Muscle layer of duodenum (tissue), 2 donors: ENCODE results near the gene DCLK1.

Experiments
- H3K27ac ChIP-seq: one replicate; pipeline ENCODE4 v1.7.0; 2013; ENCODE audit warnings: mild to moderate bottlenecking, low read length
- H3K27me3 ChIP-seq: one replicate; pipeline ENCODE4 v1.7.0; 2013; ENCODE audit warnings: low read depth, mild to moderate bottlenecking, control low read depth, low read length
- H3K36me3 ChIP-seq, 2 donors: one replicate each; pipeline ENCODE4 v1.7.0; 2013; ENCODE audit warnings: low read length in 2 of 2, control low read depth in 1 of 2, mild to moderate bottlenecking in 1 of 2; ENCODE audit not compliant: insufficient read depth in 2 of 2, control insufficient read depth in 1 of 2
- H3K4me1 ChIP-seq, 2 donors: one replicate each; pipeline ENCODE4 v1.7.0; 2013; ENCODE audit warnings: low read length in 2 of 2, mild to moderate bottlenecking in 2 of 2, control low read depth in 1 of 2, moderate library complexity in 1 of 2; ENCODE audit not compliant: insufficient read depth in 2 of 2, control insufficient read depth in 1 of 2
- H3K4me3 ChIP-seq, 2 donors: one replicate each; pipeline ENCODE4 v1.7.0; 2013; ENCODE audit warnings: low read length in 2 of 2, low read depth in 1 of 2, mild to moderate bottlenecking in 1 of 2
- H3K9me3 ChIP-seq, 2 donors: one replicate each; pipeline ENCODE4 v1.7.0; 2013; ENCODE audit warnings: low read length in 2 of 2, control low read depth in 1 of 2, mild to moderate bottlenecking in 1 of 2; ENCODE audit not compliant: control insufficient read depth in 1 of 2
- donor health status: healthy.

DCLK1 gene

GRCh38 chr13:35769812-35770211 lies 361.4 kb downstream of the DCLK1 start:
- H3K27ac ChIP-seq, result no peak overlapping the region
- H3K27me3 ChIP-seq, result no peaks in the 10 kb centered on the region
- no peaks in the 10 kb centered on the region for H3K36me3 ChIP-seq
- no peaks in the 10 kb centered on the region for H3K9me3 ChIP-seq
- no peaks in the 10 kb centered on the region for H3K4me1 ChIP-seq
- no peak overlapping the region for H3K4me3 ChIP-seq

GRCh38 chr13:35768551-35768950 lies 362.6 kb downstream of the DCLK1 start:
- no peaks in the 10 kb centered on the region for H3K27me3 ChIP-seq
- H3K27ac ChIP-seq, result no peak overlapping the region
- no peaks in the 10 kb centered on the region for H3K36me3 ChIP-seq
- H3K4me1 ChIP-seq, result no peaks in the 10 kb centered on the region
- H3K4me3 ChIP-seq, result no peak overlapping the region
- H3K9me3 ChIP-seq, result no peaks in the 10 kb centered on the region

GRCh38 chr13:35768073-35768472 lies 363.1 kb downstream of the DCLK1 start:
- Histone ChIP-seq H3K27ac (no peak overlapping the region), H3K4me3 (no peak overlapping the region), H3K36me3 (no peaks in the 10 kb centered on the region), H3K4me1 (no peaks in the 10 kb centered on the region), H3K9me3 (no peaks in the 10 kb centered on the region), H3K27me3 (no peaks in the 10 kb centered on the region)

- no peaks in the 10 kb centered on the region for H3K4me1 ChIP-seq
- no peak overlapping the region for H3K27ac ChIP-seq
- H3K27me3 ChIP-seq, result no peaks in the 10 kb centered on the region
- no peak overlapping the region for H3K4me3 ChIP-seq
- H3K9me3 ChIP-seq, result no peaks in the 10 kb centered on the region
- H3K36me3 ChIP-seq, result no peaks in the 10 kb centered on the region
Measured at GRCh38 chr13:35767256-35767976, 363.8 kb downstream of the DCLK1 start.

- Histone ChIP-seq H3K9me3 (no peaks in the 10 kb centered on the region), H3K27me3 (no peaks in the 10 kb centered on the region), H3K4me1 (no peaks in the 10 kb centered on the region), H3K4me3 (no peak overlapping the region), H3K27ac (no peak overlapping the region), H3K36me3 (no peaks in the 10 kb centered on the region)
Measured at GRCh38 chr13:35766663-35767062, 364.5 kb downstream of the DCLK1 start.

GRCh38 chr13:35765941-35766340 lies 365.2 kb downstream of the DCLK1 start:
- no peaks in the 10 kb centered on the region for H3K36me3 ChIP-seq
- no peaks in the 10 kb centered on the region for H3K27me3 ChIP-seq
- H3K9me3 ChIP-seq, result no peaks in the 10 kb centered on the region
- H3K4me1 ChIP-seq, result no peaks in the 10 kb centered on the region
- H3K27ac ChIP-seq, result no peak overlapping the region
- no peak overlapping the region for H3K4me3 ChIP-seq

- no peaks in the 10 kb centered on the region for H3K27me3 ChIP-seq
- no peaks in the 10 kb centered on the region for H3K36me3 ChIP-seq
- H3K4me3 ChIP-seq, result no peak overlapping the region
- H3K4me1 ChIP-seq, result no peaks in the 10 kb centered on the region
- H3K27ac ChIP-seq, result no peak overlapping the region
- H3K9me3 ChIP-seq, result no peaks in the 10 kb centered on the region
Measured at GRCh38 chr13:35765366-35765765, 365.8 kb downstream of the DCLK1 start.

GRCh38 chr13:35764326-35765015 lies 366.7 kb downstream of the DCLK1 start:
- H3K4me3 ChIP-seq, result no peak overlapping the region
- no peaks in the 10 kb centered on the region for H3K36me3 ChIP-seq
- H3K4me1 ChIP-seq, result no peaks in the 10 kb centered on the region
- H3K27me3 ChIP-seq, result no peaks in the 10 kb centered on the region
- no peaks in the 10 kb centered on the region for H3K9me3 ChIP-seq
- H3K27ac ChIP-seq, result no peak overlapping the region

GRCh38 chr13:35763782-35764123 lies 367.4 kb downstream of the DCLK1 start:
- Histone ChIP-seq H3K27me3 (no peaks in the 10 kb centered on the region), H3K27ac (no peak overlapping the region), H3K4me3 (no peak overlapping the region), H3K4me1 (no peaks in the 10 kb centered on the region), H3K9me3 (no peaks in the 10 kb centered on the region), H3K36me3 (no peaks in the 10 kb centered on the region)

- Histone ChIP-seq H3K4me1 (no peaks in the 10 kb centered on the region), H3K9me3 (no peaks in the 10 kb centered on the region), H3K27me3 (no peaks in the 10 kb centered on the region), H3K27ac (no peak overlapping the region), H3K36me3 (no peaks in the 10 kb centered on the region), H3K4me3 (no peak overlapping the region)
Measured at GRCh38 chr13:35763060-35763781, 368.0 kb downstream of the DCLK1 start.

GRCh38 chr13:35761440-35762252 lies 369.5 kb downstream of the DCLK1 start:
- H3K36me3 ChIP-seq, result no peaks in the 10 kb centered on the region
- no peak overlapping the region for H3K4me3 ChIP-seq
- no peaks in the 10 kb centered on the region for H3K27me3 ChIP-seq
- no peak overlapping the region for H3K27ac ChIP-seq
- no peaks in the 10 kb centered on the region for H3K9me3 ChIP-seq
- H3K4me1 ChIP-seq, result no peaks in the 10 kb centered on the region
